ENCODE measurements around the gene C2orf80. TPM values are rescaled to one million over a fixed set of nuclear protein-coding genes. Genes with fewer than 3 reads are reported as not detected.
"Not testable (repeated sequence)": the region's sequence is repeated elsewhere in the genome, so short reads cannot be mapped to it uniquely, and the experiment has no call there.

C2orf80 gene
- total and polyA plus RNA-seq, 5 donors from 2014 or later = not detected

GRCh38 chr2:208117390-208117789 is 72.4 kb downstream of the C2orf80 start:
- H3K9me3 ChIP-seq (ENCODE audit: control insufficient read depth in 2 of 2, low read length in 2 of 2); H3K36me3 ChIP-seq (ENCODE audit: control insufficient read depth, insufficient read depth, low read length); H3K4me1 Mint-ChIP-seq; DNase-seq; H3K4me3 ChIP-seq (ENCODE audit: low read depth, low read length); ATAC-seq (ENCODE audit: low read depth in 2 of 2); H3K36me3 Mint-ChIP-seq; H3K27me3 Mint-ChIP-seq; H3K9me3 Mint-ChIP-seq; H3K27ac ChIP-seq (ENCODE audit: insufficient read depth, low read length, poor library complexity, severe bottlenecking); H3K27me3 ChIP-seq (ENCODE audit: control insufficient read depth, insufficient read depth, low read length); H3K4me3 Mint-ChIP-seq; H3K27ac Mint-ChIP-seq; H3K4me1 ChIP-seq (ENCODE audit: control insufficient read depth, insufficient read depth, low read length, poor library complexity, severe bottlenecking): not testable (repeated sequence)

Other genes with a start within 250 kb of the C2orf80 start
- gene PLEKHM3, start 164.5 kb downstream of the C2orf80 start, total RNA-seq = 15.1 TPM
- gene PLEKHM3, start 164.5 kb downstream of the C2orf80 start, polyA plus RNA-seq = 1 to 10 TPM; 2.7 to 3.9 (median 3.1) TPM
- 0.69 TPM for gene CRYGD, start 65.5 kb downstream of the C2orf80 start, total RNA-seq
- gene CRYGD, start 65.5 kb downstream of the C2orf80 start, polyA plus RNA-seq = not detected
- not detected for gene CRYGC, start 60.2 kb downstream of the C2orf80 start, total RNA-seq
- gene CRYGC, start 60.2 kb downstream of the C2orf80 start, polyA plus RNA-seq = not detected
- not detected for gene CRYGB, start 43.9 kb downstream of the C2orf80 start, total RNA-seq
- not detected for gene CRYGB, start 43.9 kb downstream of the C2orf80 start, polyA plus RNA-seq
- gene CRYGA, start 26.4 kb downstream of the C2orf80 start, total RNA-seq = not detected
- gene CRYGA, start 26.4 kb downstream of the C2orf80 start, polyA plus RNA-seq = not detected
- gene IDH1, start 65.0 kb upstream of the C2orf80 start, total RNA-seq = 8.8 TPM
- 10 to 100 TPM in 1 of 4 donors, 1 to 10 TPM in 3; 8.1 to 10.4 (median 9.1) TPM for gene IDH1, start 65.0 kb upstream of the C2orf80 start, polyA plus RNA-seq
- 43.5 TPM for gene PIKFYVE, start 76.2 kb upstream of the C2orf80 start, total RNA-seq
- 1 to 10 TPM; 5.2 to 7.6 (median 5.9) TPM for gene PIKFYVE, start 76.2 kb upstream of the C2orf80 start, polyA plus RNA-seq
- gene PTH2R, start 216.8 kb upstream of the C2orf80 start, total RNA-seq = not detected
- gene PTH2R, start 216.8 kb upstream of the C2orf80 start, polyA plus RNA-seq = not detected

All from CD4-positive, CD25-positive, alpha-beta regulatory T cell (primary cell).